Fibroblast of lung (primary cell): ENCODE measurements around the gene GPR157. TPM values are rescaled to one million over a fixed set of nuclear protein-coding genes. Genes with fewer than 3 reads are reported as not detected.

Experiments used
- DNase-seq, 2 donors: peaks; one replicate each; pipeline versions ENCODE4 v3.0.0 to v3.0.0-alpha.2; 2010; ENCODE audit warnings: low read depth in 2 of 2
- H2AFZ ChIP-seq: 2 replicates; pipeline ENCODE4 v1.5.1; 2012; ENCODE audit warnings: low read length, control low read depth, inconsistent platforms
- H3K27ac ChIP-seq: 2 replicates; pipeline ENCODE4 v1.5.1; 2011; ENCODE audit warnings: low read length, control low read depth; ENCODE audit not compliant: insufficient read depth
- H3K27me3 ChIP-seq: 2 replicates; pipeline ENCODE4 v1.5.1; 2011; ENCODE audit warnings: mild to moderate bottlenecking, low read length; ENCODE audit not compliant: control insufficient read depth, insufficient read depth
- H3K36me3 ChIP-seq: 2 replicates; pipeline ENCODE4 v1.5.1; 2011; ENCODE audit warnings: low read length; ENCODE audit not compliant: control insufficient read depth, insufficient read depth
- H3K4me1 ChIP-seq: 2 replicates; pipeline ENCODE4 v1.5.1; 2011; ENCODE audit warnings: low read length; ENCODE audit not compliant: control insufficient read depth, insufficient read depth; ENCODE audit errors: extremely low read depth
- H3K4me2 ChIP-seq: 2 replicates; pipeline ENCODE4 v1.5.1; 2011; ENCODE audit warnings: low read length, control low read depth; ENCODE audit not compliant: insufficient read depth; ENCODE audit errors: extremely low read depth
- H3K4me3 ChIP-seq, 4 experiments: fragments of 200-600 bp in 1 of 4; sonication (generic) in 1 of 4; replicated peaks in 1 of 4; 2 replicates each; pipeline ENCODE4 v1.5.1; 2011 to 2016; ENCODE audit warnings: low read length in 4 of 4, low read depth in 3 of 4, mild to moderate bottlenecking in 3 of 4, control low read depth in 2 of 4, inconsistent platforms in 1 of 4, mixed read lengths in 1 of 4; ENCODE audit not compliant: insufficient read depth in 1 of 4; ENCODE audit errors: control extremely low read depth in 1 of 4
- H3K79me2 ChIP-seq: 2 replicates; pipeline ENCODE4 v1.5.1; 2012; ENCODE audit warnings: mild to moderate bottlenecking, low read length, inconsistent platforms; ENCODE audit not compliant: control insufficient read depth, insufficient read depth
- H3K9ac ChIP-seq: 2 replicates; pipeline ENCODE4 v1.5.1; 2011; ENCODE audit warnings: mild to moderate bottlenecking, low read length, control low read depth; ENCODE audit not compliant: insufficient read depth
- H3K9me3 ChIP-seq: 2 replicates; pipeline ENCODE4 v1.5.1; 2012; ENCODE audit warnings: low read depth, low read length; ENCODE audit not compliant: control insufficient read depth, insufficient read depth
- H4K20me1 ChIP-seq: 2 replicates; pipeline ENCODE4 v1.5.1; 2011; ENCODE audit warnings: low read length; ENCODE audit not compliant: control insufficient read depth, insufficient read depth; ENCODE audit errors: extremely low read depth
- CTCF ChIP-seq, 2 donors: IDR thresholded peaks in 1 of 2; conservative IDR thresholded peaks in 1 of 2; 1 replicate in 1 of 2; 2 replicates in 1 of 2; pipeline ENCODE4 v1.5.1; 2011 to 2012; ENCODE audit warnings: low read length in 2 of 2, control low read depth in 1 of 2, inconsistent platforms in 1 of 2, low read depth in 1 of 2, mild to moderate bottlenecking in 1 of 2
- EZH2 ChIP-seq: IDR thresholded peaks from 2 replicates; pipeline ENCODE4 v1.5.1; 2012; ENCODE audit warnings: low read length, control low read depth, mild to moderate bottlenecking; ENCODE audit errors: missing control alignments
- polyA plus RNA-seq, 2 donors: library from polyadenylated mRNA; depleted of rRNA in 1 of 2; stranded (reverse) in 1 of 2; unstranded in 1 of 2; fragments of >200 nt; gene quantifications; 2 replicates each; pipeline ENCODE4 v1.2.1, GENCODE V29; 2011 to 2012; ENCODE audit warnings: missing spikeins in 1 of 2
- total RNA-seq: library from RNA; depleted of rRNA; stranded (reverse); fragments of >200 nt; gene quantifications from 2 replicates; pipeline ENCODE4 v1.2.1, GENCODE V29; 2014

GPR157 gene
- total and polyA plus RNA-seq, 2 donors (not counting 1 experiment from before 2014, with no cell fraction given): 0.82 to 3.1 TPM

GRCh38 chr1:9062021-9062471 lies 66.9 kb downstream of the GPR157 start:
- H3K27ac ChIP-seq: no peak overlapping the region
- H3K9me3 ChIP-seq: no peaks in the 10 kb centered on the region
- no peak overlapping the region for H3K4me3 ChIP-seq
- peaks cover 16% of the 10 kb centered on the region for H3K4me1 ChIP-seq
- H4K20me1 ChIP-seq: no peaks in the 10 kb centered on the region
- DNase-seq: peak; percentile 33 to 61
- no peaks in the 10 kb centered on the region for H3K36me3 ChIP-seq
- TF ChIP-seq CTCF (conservative IDR thresholded peaks at IDR 0.05 in 1 of 2, IDR thresholded peaks at IDR 0.05 in 1 of 2; ENCODE audit: low read depth in 1 of 2, low read length in 2 of 2): no peak
- no peak for TF ChIP-seq EZH2
- no peak overlapping the region for H2AFZ ChIP-seq
- H3K4me2 ChIP-seq: no peak overlapping the region
- no peaks in the 10 kb centered on the region for H3K79me2 ChIP-seq
- H3K27me3 ChIP-seq: no peaks in the 10 kb centered on the region
- H3K9ac ChIP-seq: no peak overlapping the region

- TF ChIP-seq EZH2 (no peak), CTCF (conservative IDR thresholded peaks at IDR 0.05 in 1 of 2, IDR thresholded peaks at IDR 0.05 in 1 of 2; ENCODE audit: low read depth in 1 of 2, low read length in 2 of 2) (no peak)
- Histone ChIP-seq H3K4me1 (peaks cover 13% of the 10 kb centered on the region), H3K36me3 (no peaks in the 10 kb centered on the region), H3K9me3 (no peaks in the 10 kb centered on the region), H3K4me3 (no peak overlapping the region), H3K27me3 (no peaks in the 10 kb centered on the region), H4K20me1 (no peaks in the 10 kb centered on the region), H3K9ac (no peak overlapping the region), H3K79me2 (no peaks in the 10 kb centered on the region), H3K27ac (no peak overlapping the region), H3K4me2 (no peak overlapping the region), H2AFZ (no peak overlapping the region)
- peak in 1 of 2 donors; percentile 16 for DNase-seq
Measured at GRCh38 chr1:9061252-9061960, 67.5 kb downstream of the GPR157 start.

- H2AFZ ChIP-seq: no peak overlapping the region
- peaks cover 12% of the 10 kb centered on the region for H3K4me1 ChIP-seq
- TF ChIP-seq EZH2: no peak
- no peak for TF ChIP-seq CTCF (conservative IDR thresholded peaks at IDR 0.05 in 1 of 2, IDR thresholded peaks at IDR 0.05 in 1 of 2; ENCODE audit: low read depth in 1 of 2, low read length in 2 of 2)
Measured at GRCh38 chr1:9059891-9060744, 68.8 kb downstream of the GPR157 start.

More at GRCh38 chr1:9059891-9060744, 68.8 kb downstream of the GPR157 start:
- no peak overlapping the region for H3K4me3 ChIP-seq
- no peaks in the 10 kb centered on the region for H3K9me3 ChIP-seq
- H3K27ac ChIP-seq: no peak overlapping the region
- no peaks in the 10 kb centered on the region for H3K36me3 ChIP-seq
- H3K4me2 ChIP-seq: no peak overlapping the region
- no peaks in the 10 kb centered on the region for H3K79me2 ChIP-seq
- H3K9ac ChIP-seq: no peak overlapping the region
- H3K27me3 ChIP-seq: no peaks in the 10 kb centered on the region
- H4K20me1 ChIP-seq: no peaks in the 10 kb centered on the region
- no peak for DNase-seq
